Heart right ventricle (tissue), 16 donors: ENCODE measurements around the gene AMDHD1. TPM values are rescaled to one million over a fixed set of nuclear protein-coding genes. Genes with fewer than 3 reads are reported as not detected.

ENCODE experiments used
- ATAC-seq, 8 donors: fragments of 200-7000 bp; cut with Tn5 transposase; one replicate each; pipeline ENCODE4 v1.9.1; 2020; ENCODE audit warnings: mild to moderate bottlenecking in 8 of 8, moderate library complexity in 8 of 8, moderate number of reproducible peaks in 1 of 8
- DNase-seq, 2 donors: peaks; one replicate each; pipeline ENCODE4 v3.0.0-alpha.2; 2020
- H3K27ac ChIP-seq, 10 donors: fragments of 200-600 bp; sonication (generic) in 2 of 10; one replicate each; pipeline versions ENCODE4 v1.5.0 to v1.8.0; 2020 to 2022; ENCODE audit warnings: mild to moderate bottlenecking in 3 of 10
- H3K27me3 ChIP-seq, 7 donors: fragments of 200-600 bp; one replicate each; pipeline ENCODE4 v1.8.0; 2021 to 2022; ENCODE audit warnings: mild to moderate bottlenecking in 2 of 7
- H3K36me3 ChIP-seq, 9 donors: fragments of 200-600 bp; sonication (generic) in 1 of 9; one replicate each; pipeline versions ENCODE4 v1.5.0 to v1.8.0; 2020 to 2022; ENCODE audit warnings: mild to moderate bottlenecking in 2 of 9
- H3K4me1 ChIP-seq, 9 donors: fragments of 200-600 bp; sonication (generic) in 1 of 9; one replicate each; pipeline versions ENCODE4 v1.5.0 to v1.8.0; 2020 to 2022; ENCODE audit warnings: mild to moderate bottlenecking in 4 of 9
- H3K4me3 ChIP-seq, 10 donors: fragments of 200-600 bp; sonication (generic) in 2 of 10; one replicate each; pipeline versions ENCODE4 v1.5.0 to v1.8.0; 2020 to 2022; ENCODE audit warnings: mild to moderate bottlenecking in 7 of 10, moderate library complexity in 2 of 10
- H3K9me3 ChIP-seq, 11 donors: fragments of 200-600 bp in 10 of 11; sonication (generic) in 2 of 11; one replicate each; pipeline versions ENCODE4 v1.5.0 to v1.8.0; 2013 to 2022; ENCODE audit warnings: mild to moderate bottlenecking in 2 of 11, control low read depth in 1 of 11, moderate library complexity in 1 of 11
- WGBS, 2 donors: extraction: QIAGEN DNeasy Blood & Tissue Kit; methylation state at CpG; one replicate each; pipeline ENCODE4 v1.1.7; 2013; ENCODE audit warnings: inconsistent platforms in 1 of 2; 5-methylcytosine and 5-hydroxymethylcytosine counted together
- intact Hi-C, 10 donors: fragments of 100-400 bp; cut with DNase I; formaldehyde crosslinking; loops; one replicate each; pipeline versions ENCODE4 v1.11.1 to v1.14.2; 2022
- polyA plus RNA-seq, 2 donors: library from polyadenylated mRNA; stranded (reverse); fragments of 200-250 nt; gene quantifications; one replicate each; pipeline ENCODE4 v1.2.3, GENCODE V29; 2013
- total RNA-seq, 10 donors: library from RNA; stranded (reverse); fragmentation: NEBNext Ultra II Directional in 3 of 10; extraction: Animal tissue kit (Norgen Biotek cat#: 25700) in 3 of 10; gene quantifications; one replicate each; pipeline versions ENCODE4 v1.2.1 to v1.2.4, GENCODE V29; 2021 to 2023
- TF ChIP-seq, protein P1 (sequence below), 9 donors: fragments of 200-600 bp; sonication (generic) in 2 of 9; IDR thresholded peaks; one replicate each; pipeline versions ENCODE4 v1.5.0 to v1.8.0; 2021 to 2022; ENCODE audit warnings: antibody characterized with exemption in 9 of 9, mild to moderate bottlenecking in 5 of 9, moderate library complexity in 1 of 9
- donor health status: Arrhythmogenic right ventricular cardiomyopathy.
- donor health status: ischemic (EF 13 %, LVEDD 7.1; RV severe dilation, severe dysfunction).
- donor health status: healthy with polysubstance abuse.
- donor health status: DM: no; HTN: yes; CAD: no.
- donor health status: DM: no; HTN: no; CAD: no.
- donor health status: ischemic (EF 25% LVEDD 6.9; RV normal size, moderate dysfunction).
- donor health status: ischemic (EF 25% LVEDD 5.7; RV mildly dilated, moderate dysfunction).
- donor health status: healthy.
- donor health status: DM: yes; HTN: yes; CAD: no.
- donor health status: Ischemic cardiomyopathy.
- donor health status: ischemic (EF 35%, LVEDD 5.7; RV mildly dilated, moderate dysfunction).
- donor health status: nonischemic (EF 11% LVEDD 7.7; RV severe dilation, severe dysfunction).
- donor health status: DM: yes; HTN: yes; CAD: no.
- donor health status: PGD.
- donor health status: ischemic (EF 29% LVEDD 5.4; RV normal size, mild dysfunction).
- donor health status: nonischemic (EF 23%, LVEDD 6.1; RV moderate dilation, normal function).

The AMDHD1 gene
- total and polyA plus RNA-seq, 12 donors = 0.34 to 0.91 (median 0.67) TPM

DNA sequence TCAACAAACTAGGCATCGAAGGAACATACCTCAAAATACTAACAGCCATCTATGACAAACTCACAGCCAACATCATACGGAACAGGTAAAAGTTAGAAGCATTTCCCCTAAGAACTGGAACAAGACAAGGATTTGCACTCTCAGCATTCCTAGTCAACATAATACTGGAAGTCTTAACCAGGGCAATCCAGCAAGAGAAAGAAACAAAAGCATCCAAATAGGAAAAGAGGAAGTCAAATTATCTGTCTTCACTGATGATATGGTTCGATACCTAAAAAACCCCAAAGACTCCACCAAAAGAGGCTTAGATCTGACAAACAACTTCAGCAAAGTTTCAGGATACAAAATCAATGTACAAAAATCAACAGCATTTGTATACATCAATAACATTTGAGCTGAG lies 33.3 kb upstream of the AMDHD1 start:
- Histone ChIP-seq H3K4me1 (no peaks in the 10 kb centered on the region), H3K9me3 (peaks cover 0 to 9% (median 0%) of the 10 kb centered on the region in 11 donors), H3K36me3 (no peaks in the 10 kb centered on the region), H3K27ac (no peak overlapping the region), H3K27me3 (peaks cover 0 to 4% (median 0%) of the 10 kb centered on the region in 7 donors), H3K4me3 (no peak overlapping the region)
- DNase-seq (no peak), ATAC-seq (no peak)
- 90 to 91% methylated on average over 3 of the region's 3 CpGs for WGBS, 2 donors
- TF ChIP-seq, protein P1, sequence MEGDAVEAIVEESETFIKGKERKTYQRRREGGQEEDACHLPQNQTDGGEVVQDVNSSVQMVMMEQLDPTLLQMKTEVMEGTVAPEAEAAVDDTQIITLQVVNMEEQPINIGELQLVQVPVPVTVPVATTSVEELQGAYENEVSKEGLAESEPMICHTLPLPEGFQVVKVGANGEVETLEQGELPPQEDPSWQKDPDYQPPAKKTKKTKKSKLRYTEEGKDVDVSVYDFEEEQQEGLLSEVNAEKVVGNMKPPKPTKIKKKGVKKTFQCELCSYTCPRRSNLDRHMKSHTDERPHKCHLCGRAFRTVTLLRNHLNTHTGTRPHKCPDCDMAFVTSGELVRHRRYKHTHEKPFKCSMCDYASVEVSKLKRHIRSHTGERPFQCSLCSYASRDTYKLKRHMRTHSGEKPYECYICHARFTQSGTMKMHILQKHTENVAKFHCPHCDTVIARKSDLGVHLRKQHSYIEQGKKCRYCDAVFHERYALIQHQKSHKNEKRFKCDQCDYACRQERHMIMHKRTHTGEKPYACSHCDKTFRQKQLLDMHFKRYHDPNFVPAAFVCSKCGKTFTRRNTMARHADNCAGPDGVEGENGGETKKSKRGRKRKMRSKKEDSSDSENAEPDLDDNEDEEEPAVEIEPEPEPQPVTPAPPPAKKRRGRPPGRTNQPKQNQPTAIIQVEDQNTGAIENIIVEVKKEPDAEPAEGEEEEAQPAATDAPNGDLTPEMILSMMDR (IDR thresholded peaks at IDR 0.05) = no peak
- intact Hi-C loops = loop anchor here in 1 of 10 donors (10.0 kb wide), 1 partner anchor 605 kb away; no protein-coding TSS in a partner anchor

DNA sequence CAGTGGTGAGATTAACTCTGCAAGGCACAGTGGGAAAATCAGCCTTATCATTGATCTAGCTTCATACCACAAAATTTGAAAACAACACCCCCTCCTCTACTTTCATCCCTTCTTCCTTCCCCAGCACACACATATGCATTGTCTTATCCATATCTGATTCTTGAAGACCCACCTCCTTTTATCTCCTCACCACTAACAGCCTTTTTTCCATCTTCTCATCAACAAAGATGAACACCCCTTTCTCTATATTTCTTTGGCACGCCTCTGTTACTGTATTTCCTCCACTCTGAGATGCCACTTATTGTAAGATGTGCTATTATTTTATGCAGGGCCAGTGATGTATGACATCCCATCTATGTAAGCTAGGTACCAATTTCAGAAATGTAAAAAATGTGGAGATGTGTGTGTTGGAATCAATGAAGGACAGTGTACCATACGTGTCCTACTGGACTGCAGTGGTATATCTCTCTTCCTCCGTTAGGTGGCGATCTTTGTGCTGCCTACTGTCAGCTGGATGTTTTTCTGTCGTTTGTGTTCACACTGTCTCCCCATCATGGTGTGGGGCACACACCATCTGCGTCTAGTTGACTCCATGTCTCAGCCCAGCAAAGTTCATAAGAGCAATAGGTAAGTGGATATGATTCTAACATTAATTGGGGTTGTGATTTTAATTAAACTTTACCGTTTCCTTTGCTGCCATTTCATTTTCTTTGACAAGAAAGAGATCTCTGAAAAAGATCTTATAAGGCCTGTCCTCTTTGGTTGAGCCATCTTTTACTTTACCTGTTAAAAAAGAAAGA lies 24.7 kb upstream of the AMDHD1 start:
- H3K27me3 ChIP-seq = peaks cover 0 to 9% (median 0%) of the 10 kb centered on the region in 7 donors

DNA sequence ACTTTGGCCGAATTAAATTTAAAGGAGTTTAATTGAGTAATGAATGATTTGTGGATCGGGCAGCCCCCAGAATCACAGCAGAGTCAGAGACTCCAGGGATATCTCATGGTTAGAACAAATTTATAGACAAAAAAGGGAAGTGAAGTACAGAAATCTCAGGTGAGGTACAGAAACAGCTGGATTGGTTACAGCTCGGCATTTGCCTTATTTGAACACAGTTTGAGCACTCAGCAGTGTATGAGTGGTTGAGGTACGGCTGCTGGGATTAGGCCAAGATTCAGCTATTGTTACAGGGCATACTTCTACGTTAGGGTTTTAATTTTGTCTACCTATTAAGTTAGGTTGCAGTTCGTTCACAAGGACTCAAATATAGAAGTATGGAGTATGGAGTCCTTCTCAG lies 24.0 kb upstream of the AMDHD1 start:
- 85 to 87% methylated on average over 6 of the region's 6 CpGs for WGBS, 2 donors
- no peak for DNase-seq
- H3K9me3 ChIP-seq = no peaks in the 10 kb centered on the region
- H3K27me3 ChIP-seq = peaks cover 0 to 9% (median 0%) of the 10 kb centered on the region in 7 donors
- no peak for ATAC-seq
- no peak overlapping the region for H3K4me3 ChIP-seq
- TF ChIP-seq, protein P1 (IDR thresholded peaks at IDR 0.05) = no peak
- H3K4me1 ChIP-seq = no peaks in the 10 kb centered on the region
- no peak overlapping the region for H3K27ac ChIP-seq
- intact Hi-C loops = loop anchor here in 7 of 10 donors (2.0 to 10.0 kb wide), 4 partner anchors 78 to 598 kb away; partner anchors contain the start of gene HAL (in 3 of the 7)
- H3K36me3 ChIP-seq = no peaks in the 10 kb centered on the region

More for the DNA sequence above, 24.7 kb upstream of the AMDHD1 start:
- Histone ChIP-seq H3K4me3 (no peak overlapping the region), H3K9me3 (no peaks in the 10 kb centered on the region), H3K27ac (no peak overlapping the region), H3K4me1 (no peaks in the 10 kb centered on the region), H3K36me3 (no peaks in the 10 kb centered on the region)
- intact Hi-C loops = loop anchor here in 8 of 10 donors (1.0 to 10.0 kb wide), 5 partner anchors 79 to 599 kb away; partner anchors contain the start of gene HAL (in 3 of the 8)
- 26 to 29% methylated on average over 7 of the region's 7 CpGs for WGBS, 2 donors
- DNase-seq (peak in 1 of 2 donors; percentile 35), ATAC-seq (peak in 6 of 8 donors; percentile 51 to 81 (median 70))
- TF ChIP-seq, protein P1 (IDR thresholded peaks at IDR 0.05) = peak in 8 of 9 donors; percentile 55 to 88 (median 78)

DNA sequence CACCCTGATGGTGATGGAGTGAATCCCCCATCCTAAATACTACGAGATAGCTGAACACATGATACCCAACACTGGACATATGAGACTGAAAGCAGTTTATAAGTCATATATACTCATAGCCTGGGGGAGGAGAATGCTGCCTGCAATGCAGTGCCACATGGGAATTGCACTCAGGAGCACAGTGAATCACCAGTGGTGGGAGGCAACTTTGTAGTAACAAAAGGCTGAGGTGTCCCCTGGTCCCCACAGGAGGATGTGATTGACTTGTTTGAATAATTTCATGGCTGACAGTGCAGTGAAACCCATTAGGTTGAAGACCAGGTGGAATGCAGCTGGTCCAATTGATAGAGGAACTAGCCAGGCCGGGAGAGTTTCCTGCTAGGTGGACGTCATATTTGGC lies 20.9 kb upstream of the AMDHD1 start:
- H3K27ac ChIP-seq = no peak overlapping the region
- no peaks in the 10 kb centered on the region for H3K9me3 ChIP-seq
- ATAC-seq (no peak), DNase-seq (no peak)
- intact Hi-C loops = loop anchor here in 2 of 10 donors (5.0 to 10.0 kb wide), 2 partner anchors 70 to 593 kb away; no protein-coding TSS in a partner anchor
- no peaks in the 10 kb centered on the region for H3K4me1 ChIP-seq
- WGBS, 2 donors = 43 to 54% methylated on average over 3 of the region's 3 CpGs
- no peak overlapping the region for H3K4me3 ChIP-seq
- no peaks in the 10 kb centered on the region for H3K36me3 ChIP-seq
- peaks cover 0 to 9% (median 0%) of the 10 kb centered on the region in 7 donors for H3K27me3 ChIP-seq
- TF ChIP-seq, protein P1 (IDR thresholded peaks at IDR 0.05) = no peak
